GM23338 (cell line): ENCODE results near the gene GRIN2C. TPM values are rescaled to one million over a fixed set of nuclear protein-coding genes. Genes with fewer than 3 reads are reported as not detected.

Experiments used
- ATAC-seq: fragments of 200-7000 bp; cut with Tn5 transposase; 3 replicates; pipeline ENCODE4 v1.9.1; 2020
- DNase-seq: peaks from one replicate; pipeline ENCODE4 v3.0.0-alpha.2; 2015; ENCODE audit warnings: low spot score
- H2AFZ ChIP-seq: fragments of 200-600 bp; sonication (generic); 2 replicates; pipeline ENCODE4 v1.8.0; 2016; ENCODE audit warnings: antibody characterized with exemption, mild to moderate bottlenecking, moderate library complexity
- H3F3A ChIP-seq: fragments of 200-600 bp; sonication (generic); replicated peaks from 2 replicates; pipeline ENCODE4 v1.8.0; 2017; ENCODE audit warnings: antibody characterized with exemption, mixed run types, low read depth
- H3K27ac ChIP-seq: fragments of 200-600 bp; sonication (generic); 2 replicates; pipeline ENCODE4 v1.6.1; 2016; ENCODE audit warnings: low read depth
- H3K27me3 ChIP-seq: fragments of 200-600 bp; sonication (generic); 2 replicates; pipeline ENCODE4 v1.8.0; 2016; ENCODE audit warnings: mild to moderate bottlenecking, mixed run types, moderate library complexity; ENCODE audit not compliant: insufficient read depth
- H3K36me3 ChIP-seq: fragments of 200-600 bp; sonication (generic); 2 replicates; pipeline ENCODE4 v1.8.0; 2016; ENCODE audit warnings: mild to moderate bottlenecking; ENCODE audit not compliant: insufficient read depth
- H3K4me1 ChIP-seq: fragments of 200-600 bp; sonication (generic); 2 replicates; pipeline ENCODE4 v1.8.0; 2016; ENCODE audit warnings: mild to moderate bottlenecking, moderate library complexity; ENCODE audit not compliant: insufficient read depth
- H3K4me2 ChIP-seq: fragments of 200-600 bp; sonication (generic); 2 replicates; pipeline ENCODE4 v1.7.1; 2017; ENCODE audit warnings: mixed run types
- H3K4me3 ChIP-seq: fragments of 200-600 bp; sonication (generic); 2 replicates; pipeline ENCODE4 v1.6.1; 2016; ENCODE audit warnings: mixed run types
- H3K79me2 ChIP-seq: fragments of 200-600 bp; sonication (generic); replicated peaks from 2 replicates; pipeline ENCODE4 v1.8.0; 2017; ENCODE audit warnings: mild to moderate bottlenecking; ENCODE audit not compliant: insufficient read depth
- H3K9me2 ChIP-seq: fragments of 200-600 bp; sonication (generic); 2 replicates; pipeline ENCODE4 v1.8.0; 2017; ENCODE audit not compliant: insufficient read depth
- H4K20me1 ChIP-seq: fragments of 200-600 bp; sonication (generic); replicated peaks from 2 replicates; pipeline ENCODE4 v1.8.0; 2017; ENCODE audit warnings: mild to moderate bottlenecking; ENCODE audit not compliant: insufficient read depth
- H3K27ac Mint-ChIP-seq: 2 replicates; pipeline ENCODE4 v1.8.0; 2020; ENCODE audit warnings: inconsistent platforms, mild to moderate bottlenecking, moderate library complexity, mixed read lengths
- H3K27me3 Mint-ChIP-seq: 3 replicates; pipeline ENCODE4 v1.8.0; 2022; ENCODE audit warnings: low read depth, mild to moderate bottlenecking, moderate library complexity, mixed read lengths, inconsistent platforms; ENCODE audit not compliant: insufficient read depth, poor library complexity
- H3K36me3 Mint-ChIP-seq: 3 replicates; pipeline ENCODE4 v1.8.0; 2021; ENCODE audit warnings: low read depth, mild to moderate bottlenecking, inconsistent platforms, moderate library complexity, mixed read lengths
- H3K4me1 Mint-ChIP-seq: 3 replicates; pipeline ENCODE4 v1.8.0; 2020; ENCODE audit warnings: mild to moderate bottlenecking, inconsistent platforms, mixed read lengths
- H3K4me3 Mint-ChIP-seq: 3 replicates; pipeline ENCODE4 v1.8.0; 2021; ENCODE audit warnings: moderate library complexity, mild to moderate bottlenecking, inconsistent platforms, mixed read lengths
- H3K9me3 Mint-ChIP-seq: 3 replicates; pipeline ENCODE4 v1.8.0; 2020; ENCODE audit warnings: moderate library complexity, mild to moderate bottlenecking, inconsistent platforms, mixed read lengths
- CREB1 ChIP-seq: fragments of 250-450 bp; sonication (Bioruptor Pico); IDR thresholded peaks from 2 replicates; pipeline ENCODE4 v1.5.0; 2020; ENCODE audit warnings: low read depth, mild to moderate bottlenecking, moderate library complexity
- CTCF ChIP-seq, 2 experiments: fragments of 200-600 bp in 1 of 2; sonication (generic) in 1 of 2; conservative IDR thresholded peaks; 2 replicates each; pipeline versions ENCODE4 v1.5.1 to v1.6.1; 2016 to 2017; ENCODE audit warnings: antibody characterized with exemption in 2 of 2, low read depth in 2 of 2, mild to moderate bottlenecking in 2 of 2, moderate library complexity in 1 of 2
- ETS1 ChIP-seq: IDR thresholded peaks from 2 replicates; pipeline ENCODE4 v1.6.1; 2016; ENCODE audit warnings: antibody characterized with exemption
- EZH2 ChIP-seq: fragments of 200-600 bp; sonication (generic); IDR thresholded peaks from one replicate; pipeline ENCODE4 v1.8.0; 2017; ENCODE audit warnings: antibody characterized with exemption, mild to moderate bottlenecking, low read depth; ENCODE audit not compliant: unreplicated experiment
- EZH2phosphoT487 ChIP-seq: fragments of 200-600 bp; sonication (generic); IDR thresholded peaks from one replicate; pipeline ENCODE4 v1.8.1; 2018; ENCODE audit warnings: antibody characterized with exemption; ENCODE audit not compliant: unreplicated experiment
- JUNB ChIP-seq: IDR thresholded peaks from one replicate; pipeline ENCODE4 v1.6.1; 2016; ENCODE audit warnings: antibody characterized with exemption; ENCODE audit not compliant: unreplicated experiment
- NANOG ChIP-seq: IDR thresholded peaks from 2 replicates; pipeline ENCODE4 v1.6.1; 2016; ENCODE audit warnings: antibody characterized with exemption, borderline replicate concordance
- POLR2AphosphoS5 ChIP-seq: IDR thresholded peaks from 2 replicates; pipeline ENCODE4 v1.6.1; 2016; ENCODE audit warnings: antibody characterized with exemption, low read depth
- REST ChIP-seq: IDR thresholded peaks from one replicate; pipeline ENCODE4 v1.6.1; 2018; ENCODE audit warnings: antibody characterized with exemption; ENCODE audit not compliant: unreplicated experiment
- STAT1 ChIP-seq: IDR thresholded peaks from one replicate; pipeline ENCODE4 v1.6.1; 2016; ENCODE audit warnings: antibody characterized with exemption; ENCODE audit not compliant: unreplicated experiment
- ZNF114 ChIP-seq: fragments of 250-450 bp; sonication (Bioruptor Pico); IDR thresholded peaks from 2 replicates; pipeline ENCODE4 v1.5.0; 2020; ENCODE audit warnings: mild to moderate bottlenecking, moderate library complexity
- ZNF331 ChIP-seq: fragments of 250-450 bp; sonication (Bioruptor Pico); IDR thresholded peaks from 2 replicates; pipeline ENCODE4 v1.5.0; 2020; ENCODE audit warnings: low read depth, mild to moderate bottlenecking, moderate library complexity
- polyA plus RNA-seq: library from polyadenylated mRNA; unstranded; fragments of >200 nt; fragmentation: Nextera tagmentation; extraction: Ambion mirVana; gene quantifications from 2 replicates; pipeline ENCODE4 v1.2.1, GENCODE V29; 2016
- total RNA-seq: library from RNA; depleted of rRNA; stranded (reverse); fragments of >200 nt; shearing (Covaris generic); gene quantifications from 2 replicates; pipeline ENCODE4 v1.2.3, GENCODE V29; 2014

Gene GRIN2C
- total and polyA plus RNA-seq, 2 experiments from 2014 or later: 0.10 to 0.19 TPM

GRCh38 chr17:74807925-74808324 is 51.8 kb downstream of the GRIN2C start:
- Histone ChIP-seq H2AFZ (no peak overlapping the region), H4K20me1 (peaks cover 13% of the 10 kb centered on the region), H3K79me2 (no peaks in the 10 kb centered on the region), H3K4me1 (no peaks in the 10 kb centered on the region), H3K9me2 (no peaks in the 10 kb centered on the region), H3F3A (no peaks in the 10 kb centered on the region), H3K4me2 (no peak overlapping the region), H3K27me3 (no peaks in the 10 kb centered on the region), H3K36me3 (no peaks in the 10 kb centered on the region), H3K27ac (no peak overlapping the region), H3K4me3 (no peak overlapping the region)
- Mint-ChIP-seq H3K36me3 (peaks cover 3% of the 10 kb centered on the region), H3K4me1 (no peaks in the 10 kb centered on the region), H3K9me3 (no peaks in the 10 kb centered on the region), H3K4me3 (no peak overlapping the region), H3K27me3 (peaks cover 6% of the 10 kb centered on the region), H3K27ac (no peak overlapping the region)
- no peak for ATAC-seq
- no peak for DNase-seq
- TF ChIP-seq ZNF331 (no peak), REST (no peak), NANOG (no peak)

GRCh38 chr17:74807441-74807840 is 52.2 kb downstream of the GRIN2C start:
- Histone ChIP-seq H3K27ac (no peak overlapping the region), H3K4me3 (no peak overlapping the region), H3K9me2 (no peaks in the 10 kb centered on the region), H3K79me2 (no peaks in the 10 kb centered on the region), H3K36me3 (no peaks in the 10 kb centered on the region), H4K20me1 (peaks cover 13% of the 10 kb centered on the region), H2AFZ (no peak overlapping the region), H3K4me2 (no peak overlapping the region), H3K4me1 (no peaks in the 10 kb centered on the region), H3F3A (no peaks in the 10 kb centered on the region), H3K27me3 (no peaks in the 10 kb centered on the region)
- H3K4me1 Mint-ChIP-seq: no peaks in the 10 kb centered on the region
- no peaks in the 10 kb centered on the region for H3K9me3 Mint-ChIP-seq
- DNase-seq (no peak), ATAC-seq (no peak)
- no peak overlapping the region for H3K4me3 Mint-ChIP-seq
- peaks cover 3% of the 10 kb centered on the region for H3K36me3 Mint-ChIP-seq
- H3K27me3 Mint-ChIP-seq: peaks cover 7% of the 10 kb centered on the region
- H3K27ac Mint-ChIP-seq: no peak overlapping the region
- TF ChIP-seq CTCF (conservative IDR thresholded peaks at IDR 0.05; ENCODE audit: low read depth in 2 of 2) (no peak), ZNF331 (no peak), ZNF114 (CRISPR knock-in tag) (no peak), REST (no peak), NANOG (no peak), ETS1 (no peak), STAT1 (no peak), POLR2AphosphoS5 (no peak), EZH2 (no peak), JUNB (no peak), EZH2phosphoT487 (no peak), CREB1 (CRISPR knock-in tag) (no peak)
